ENCODE measurements around the gene PLEKHM3.

Gene PLEKHM3

GRCh38 chr2:207887500-207887899, 137.8 kb downstream of the PLEKHM3 start:
- DNase-seq (ENCODE audit: low read depth, low spot score), result no peak

GRCh38 chr2:207885010-207885409, 140.3 kb downstream of the PLEKHM3 start:
- DNase-seq (ENCODE audit: low read depth, low spot score), result no peak

DNA sequence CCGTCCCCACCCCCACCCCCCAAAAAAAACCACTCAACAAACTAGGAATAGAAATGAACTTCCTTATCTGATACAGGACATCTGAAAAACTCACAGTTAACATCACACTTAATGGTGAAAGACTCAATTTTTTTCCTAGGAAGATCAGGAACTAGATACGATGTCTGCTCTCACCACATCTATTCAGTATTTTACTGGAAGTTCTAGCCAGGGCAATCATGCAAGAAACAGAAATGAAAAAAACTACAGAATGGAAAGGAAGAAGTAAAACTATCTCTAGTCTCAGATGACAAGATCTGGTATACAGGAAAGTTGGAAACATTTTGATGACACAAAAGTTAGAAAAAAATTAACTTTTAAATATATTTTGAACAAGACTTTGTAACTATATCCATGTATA, 141.2 kb downstream of the PLEKHM3 start:
- DNase-seq (ENCODE audit: low read depth, low spot score), result no peak

DNA sequence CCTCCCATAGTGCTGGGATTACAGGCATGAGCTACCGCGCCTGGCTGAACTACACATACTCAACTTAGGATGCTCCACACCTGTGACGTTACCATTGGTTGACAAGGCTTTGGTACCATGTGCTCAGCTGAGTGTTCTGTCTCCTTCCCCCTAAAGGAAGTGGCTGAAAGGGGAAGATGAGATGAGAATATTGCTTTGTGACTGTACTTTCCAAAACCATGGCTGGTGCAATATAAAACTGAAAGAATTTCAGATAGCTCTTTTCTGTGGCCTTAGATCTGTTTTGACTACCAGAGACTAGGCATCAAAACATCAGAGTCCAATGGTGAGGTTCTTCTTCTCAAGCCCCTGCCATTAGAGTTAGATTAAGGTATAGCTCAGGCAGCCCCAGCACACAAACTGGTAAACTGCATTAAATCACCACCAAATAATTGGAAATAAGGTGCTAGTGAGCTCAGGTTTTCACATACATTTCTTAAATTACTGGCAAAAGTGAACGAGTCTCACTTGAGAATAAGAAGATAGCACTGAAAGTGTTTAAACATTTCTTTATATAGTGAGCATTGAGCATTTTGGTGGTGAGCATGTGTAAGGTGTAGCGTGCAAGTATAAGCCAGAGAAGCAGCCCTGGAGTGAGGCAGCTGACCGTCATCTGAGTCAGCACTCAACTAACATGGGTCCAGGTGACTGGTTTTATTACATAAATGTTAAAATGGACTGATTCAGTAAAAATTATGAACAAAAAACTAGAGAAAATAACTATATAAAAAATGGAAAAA, 142.1 kb downstream of the PLEKHM3 start:
- DNase-seq (ENCODE audit: low read depth, low spot score), result no peak

GRCh38 chr2:207881902-207882301, 143.4 kb downstream of the PLEKHM3 start:
- DNase-seq (ENCODE audit: low read depth, low spot score), result no peak

- DNase-seq (ENCODE audit: low read depth, low spot score), result no peak
These were observed 145.8 kb downstream of the PLEKHM3 start for GRCh38 chr2:207879536-207879935.

GRCh38 chr2:207876842-207877535, 148.3 kb downstream of the PLEKHM3 start:
- no peak for DNase-seq (ENCODE audit: low read depth, low spot score)

GRCh38 chr2:207875473-207876212, 149.7 kb downstream of the PLEKHM3 start:
- DNase-seq (ENCODE audit: low read depth, low spot score), result no peak

DNA sequence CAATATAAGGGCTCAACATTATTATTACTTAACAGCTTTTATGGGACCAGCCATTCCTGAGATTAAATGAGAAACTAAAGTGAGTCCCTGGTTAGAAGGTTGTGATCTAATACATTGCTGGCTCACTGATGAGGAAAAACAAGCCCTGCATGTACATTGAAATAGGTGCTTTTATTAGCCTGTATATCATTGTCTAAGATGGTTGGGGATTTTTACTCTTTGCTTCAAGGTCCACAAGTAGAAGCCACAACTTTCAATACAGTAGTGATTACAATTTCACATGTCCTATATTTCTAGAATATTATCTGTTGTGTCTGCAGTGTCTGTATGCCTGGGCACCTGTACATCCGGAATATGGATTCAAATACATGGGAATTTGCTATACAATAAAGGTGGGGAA, 151.5 kb downstream of the PLEKHM3 start:
- no peak for DNase-seq (ENCODE audit: low read depth, low spot score)

GRCh38 chr2:207871911-207872310, 153.4 kb downstream of the PLEKHM3 start:
- no peak for DNase-seq (ENCODE audit: low read depth, low spot score)

DNA sequence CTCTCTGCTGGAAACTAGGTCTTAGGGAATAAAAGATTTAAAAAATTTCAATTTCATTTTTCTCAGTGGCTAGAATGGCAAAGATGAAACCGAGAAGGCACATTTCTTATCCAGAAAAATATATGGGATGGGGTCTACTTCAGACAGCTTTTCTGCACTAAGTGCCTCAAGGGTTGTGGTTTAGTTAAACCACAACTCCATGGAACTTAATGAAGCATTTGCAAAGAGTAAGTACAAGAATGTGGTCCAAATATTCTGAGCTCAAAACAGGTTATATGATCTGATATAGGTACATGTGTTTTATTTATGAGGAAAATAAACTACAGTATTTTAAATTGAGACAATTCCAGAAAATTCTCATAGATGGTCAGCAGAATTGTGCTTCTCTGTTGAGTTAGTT, 153.8 kb downstream of the PLEKHM3 start:
- DNase-seq (ENCODE audit: low read depth, low spot score), result no peak

DNA sequence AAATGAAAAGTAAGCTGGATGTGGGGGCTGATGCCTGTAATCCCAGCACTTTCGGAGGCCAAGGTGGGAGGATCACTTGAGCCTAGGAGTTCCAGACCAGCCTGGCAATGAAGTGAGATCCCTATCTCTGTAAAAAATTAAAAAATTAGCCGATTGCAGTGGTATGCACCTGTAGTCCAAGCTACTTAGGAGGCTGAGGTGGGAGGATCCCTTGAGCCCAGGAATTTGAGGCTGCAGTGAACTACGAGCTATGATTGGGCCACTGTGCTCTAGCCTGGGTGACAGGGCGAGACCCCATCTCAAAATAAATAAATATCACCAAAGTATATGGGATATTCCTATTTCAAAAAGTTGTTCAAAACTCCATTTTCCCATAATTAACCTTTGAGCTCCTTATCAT, 154.5 kb downstream of the PLEKHM3 start:
- DNase-seq (ENCODE audit: low read depth, low spot score), result no peak

- no peak for DNase-seq (ENCODE audit: low read depth, low spot score)
These were observed 155.2 kb downstream of the PLEKHM3 start for GRCh38 chr2:207869784-207870778.

DNA sequence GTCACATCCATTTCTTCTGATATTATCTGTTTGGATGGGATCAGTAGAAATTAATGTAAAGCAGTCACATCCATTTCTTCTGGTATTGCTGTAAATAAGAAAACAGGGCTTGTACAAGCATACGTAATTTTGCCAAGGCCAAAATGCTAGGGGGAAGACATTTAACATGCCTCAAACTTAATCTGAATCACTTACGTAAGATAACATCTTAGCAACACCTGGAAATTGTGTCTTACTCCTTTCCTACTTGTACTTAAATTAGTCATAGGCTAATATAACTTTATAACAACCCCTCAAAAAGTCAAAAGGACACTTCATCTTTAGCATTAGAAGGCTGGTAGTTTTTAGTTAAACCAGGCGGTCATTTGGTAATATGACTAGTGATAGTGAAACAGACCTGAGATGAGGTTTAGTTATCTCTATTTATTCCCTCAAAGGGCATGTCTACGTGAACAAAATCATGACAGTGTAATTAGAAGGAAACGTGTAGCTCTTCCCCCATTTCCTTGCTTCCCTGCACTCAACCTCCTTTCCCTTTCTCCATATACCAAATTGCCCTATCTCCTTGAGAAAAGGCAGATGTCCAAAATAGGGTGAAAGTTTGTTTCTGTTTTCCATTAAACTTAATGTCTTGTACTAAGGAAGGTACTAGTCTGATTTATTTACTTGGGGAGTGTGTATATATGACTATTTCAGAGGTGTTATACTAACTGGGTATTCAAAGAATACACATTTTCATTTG, 156.3 kb downstream of the PLEKHM3 start:
- no peak for DNase-seq (ENCODE audit: low read depth, low spot score)

DNA sequence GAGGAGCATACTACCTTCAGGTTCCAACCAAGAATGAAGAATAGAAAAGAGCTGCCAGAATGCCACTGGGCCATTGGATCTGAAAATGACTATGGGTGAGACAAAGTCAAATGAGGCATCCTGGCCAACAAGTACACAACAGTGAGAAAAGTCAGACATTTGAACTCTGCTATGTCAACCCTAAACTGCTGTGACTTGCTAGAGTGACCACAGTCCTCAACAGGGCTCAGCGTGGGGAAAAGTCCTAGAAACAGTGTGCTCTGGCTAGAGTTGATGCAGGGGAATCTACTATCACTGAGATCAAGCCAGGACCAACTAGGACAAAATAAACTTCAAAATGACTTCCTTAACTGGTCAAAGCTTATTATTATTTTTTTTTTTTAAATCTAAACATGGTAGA, 157.4 kb downstream of the PLEKHM3 start:
- no peak for DNase-seq (ENCODE audit: low read depth, low spot score)

DNA sequence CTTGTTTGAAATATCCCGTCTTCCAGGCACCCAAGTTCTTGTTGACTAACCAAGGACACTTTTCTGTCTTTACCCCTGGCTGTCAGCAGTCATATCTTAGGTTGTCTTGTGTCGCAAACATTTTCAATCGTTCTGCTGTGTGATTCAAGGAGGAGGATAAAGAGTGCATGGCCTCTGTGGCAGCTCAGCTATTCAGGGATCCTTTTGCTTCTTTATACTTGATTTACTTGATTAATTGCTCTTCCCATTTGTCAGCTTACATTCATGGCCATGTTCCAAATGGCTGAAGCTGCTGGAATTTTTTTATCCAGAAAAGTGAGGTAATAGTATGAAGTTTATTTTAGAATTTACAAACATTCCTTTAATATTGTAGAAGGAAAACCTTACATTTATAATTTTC, 158.3 kb downstream of the PLEKHM3 start:
- no peak for DNase-seq (ENCODE audit: low read depth, low spot score)

GRCh38 chr2:207865210-207865609, 160.1 kb downstream of the PLEKHM3 start:
- no peak for DNase-seq (ENCODE audit: low read depth, low spot score)

DNA sequence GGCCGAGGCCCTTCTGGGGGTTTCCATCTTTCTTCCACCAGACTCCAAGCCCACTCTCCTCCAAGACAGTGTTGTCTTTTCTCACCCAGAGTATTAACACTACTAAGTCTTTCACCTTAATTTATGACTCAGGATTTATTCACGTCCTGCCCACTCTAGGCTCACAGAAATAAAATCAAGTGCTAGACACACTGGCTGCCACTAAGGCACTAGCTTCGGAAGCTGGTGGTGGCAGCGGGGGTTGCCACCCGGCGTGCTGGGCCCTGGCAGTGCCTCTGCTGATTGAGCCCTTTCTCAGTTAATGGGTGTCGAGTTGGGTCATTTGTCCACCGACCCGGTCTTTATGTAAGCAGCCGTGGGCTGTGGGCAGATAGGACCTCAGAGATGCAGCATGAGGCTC, 162.0 kb downstream of the PLEKHM3 start:
- DNase-seq (ENCODE audit: low read depth, low spot score), result no peak

- no peak for DNase-seq (ENCODE audit: low read depth, low spot score)
These were observed 163.5 kb downstream of the PLEKHM3 start for GRCh38 chr2:207861789-207862188.

DNA sequence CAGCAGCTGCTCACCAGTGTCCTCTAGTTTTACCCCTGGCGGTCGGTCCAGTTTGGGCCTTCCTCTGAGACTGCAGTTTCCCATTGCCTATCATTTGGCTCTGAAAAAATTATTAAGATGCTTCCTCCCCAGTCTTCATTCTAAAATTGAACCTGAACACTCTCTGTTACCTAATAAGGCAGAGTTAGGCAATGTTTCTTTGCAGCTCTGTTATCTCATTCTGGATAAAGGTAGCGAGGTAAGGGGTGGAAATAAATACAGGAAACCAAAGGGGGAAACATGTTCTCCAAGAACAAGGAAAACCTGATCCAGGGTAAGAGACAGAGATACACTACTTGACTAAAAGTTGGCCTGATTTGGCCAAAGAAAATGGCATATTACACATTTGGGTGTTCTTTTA, 164.6 kb downstream of the PLEKHM3 start:
- no peak for DNase-seq (ENCODE audit: low read depth, low spot score)

GRCh38 chr2:207855591-207855990, 169.7 kb downstream of the PLEKHM3 start:
- DNase-seq (ENCODE audit: low read depth, low spot score), result no peak

Data from iPS DF 19.7 (cell line).